GM23338 (cell line): ENCODE data around the gene HIVEP1. TPM values are rescaled to one million over a fixed set of nuclear protein-coding genes. Genes with fewer than 3 reads are reported as not detected.

Source experiments
- ETS1 ChIP-seq: IDR thresholded peaks from 2 replicates; pipeline ENCODE4 v1.6.1; 2016; ENCODE audit warnings: antibody characterized with exemption
- EZH2 ChIP-seq: fragments of 200-600 bp; sonication (generic); IDR thresholded peaks from one replicate; pipeline ENCODE4 v1.8.0; 2017; ENCODE audit warnings: antibody characterized with exemption, mild to moderate bottlenecking, low read depth; ENCODE audit not compliant: unreplicated experiment
- EZH2phosphoT487 ChIP-seq: fragments of 200-600 bp; sonication (generic); IDR thresholded peaks from one replicate; pipeline ENCODE4 v1.8.1; 2018; ENCODE audit warnings: antibody characterized with exemption; ENCODE audit not compliant: unreplicated experiment
- NANOG ChIP-seq: IDR thresholded peaks from 2 replicates; pipeline ENCODE4 v1.6.1; 2016; ENCODE audit warnings: antibody characterized with exemption, borderline replicate concordance
- POLR2AphosphoS5 ChIP-seq: IDR thresholded peaks from 2 replicates; pipeline ENCODE4 v1.6.1; 2016; ENCODE audit warnings: antibody characterized with exemption, low read depth
- STAT1 ChIP-seq: IDR thresholded peaks from one replicate; pipeline ENCODE4 v1.6.1; 2016; ENCODE audit warnings: antibody characterized with exemption; ENCODE audit not compliant: unreplicated experiment
- ZNF331 ChIP-seq: fragments of 250-450 bp; sonication (Bioruptor Pico); IDR thresholded peaks from 2 replicates; pipeline ENCODE4 v1.5.0; 2020; ENCODE audit warnings: low read depth, mild to moderate bottlenecking, moderate library complexity
- polyA plus RNA-seq: library from polyadenylated mRNA; unstranded; fragments of >200 nt; fragmentation: Nextera tagmentation; extraction: Ambion mirVana; gene quantifications from 2 replicates; pipeline ENCODE4 v1.2.1, GENCODE V29; 2016
- total RNA-seq: library from RNA; depleted of rRNA; stranded (reverse); fragments of >200 nt; shearing (Covaris generic); gene quantifications from 2 replicates; pipeline ENCODE4 v1.2.3, GENCODE V29; 2014
- TF ChIP-seq, protein P1 (sequence below): fragments of 250-450 bp; sonication (Bioruptor Pico); IDR thresholded peaks from 2 replicates; pipeline ENCODE4 v1.5.0; 2020; ENCODE audit warnings: mild to moderate bottlenecking, moderate library complexity

The HIVEP1 gene
- total and polyA plus RNA-seq, 2 experiments from 2014 or later, result 10.1 to 21.7 TPM

DNA sequence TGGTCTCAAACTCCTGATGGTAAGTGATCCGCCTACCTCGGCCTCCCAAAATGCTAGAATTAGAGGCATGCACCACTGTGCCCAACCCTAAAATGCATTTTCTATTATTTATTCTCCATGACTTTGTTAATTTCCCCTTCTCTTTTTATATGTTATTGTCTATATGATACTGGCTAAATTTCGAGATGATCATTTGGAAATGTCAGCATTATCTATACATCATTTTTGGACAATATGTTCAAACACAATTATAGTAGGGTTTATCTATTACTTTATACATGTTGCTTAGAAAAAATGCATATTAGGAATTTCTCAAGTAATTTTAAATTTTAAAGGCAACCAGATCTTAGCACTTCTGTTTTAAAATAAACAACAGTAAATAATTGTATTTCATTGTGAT, 34.4 kb upstream of the HIVEP1 start (continued):
- TF ChIP-seq, protein P1, sequence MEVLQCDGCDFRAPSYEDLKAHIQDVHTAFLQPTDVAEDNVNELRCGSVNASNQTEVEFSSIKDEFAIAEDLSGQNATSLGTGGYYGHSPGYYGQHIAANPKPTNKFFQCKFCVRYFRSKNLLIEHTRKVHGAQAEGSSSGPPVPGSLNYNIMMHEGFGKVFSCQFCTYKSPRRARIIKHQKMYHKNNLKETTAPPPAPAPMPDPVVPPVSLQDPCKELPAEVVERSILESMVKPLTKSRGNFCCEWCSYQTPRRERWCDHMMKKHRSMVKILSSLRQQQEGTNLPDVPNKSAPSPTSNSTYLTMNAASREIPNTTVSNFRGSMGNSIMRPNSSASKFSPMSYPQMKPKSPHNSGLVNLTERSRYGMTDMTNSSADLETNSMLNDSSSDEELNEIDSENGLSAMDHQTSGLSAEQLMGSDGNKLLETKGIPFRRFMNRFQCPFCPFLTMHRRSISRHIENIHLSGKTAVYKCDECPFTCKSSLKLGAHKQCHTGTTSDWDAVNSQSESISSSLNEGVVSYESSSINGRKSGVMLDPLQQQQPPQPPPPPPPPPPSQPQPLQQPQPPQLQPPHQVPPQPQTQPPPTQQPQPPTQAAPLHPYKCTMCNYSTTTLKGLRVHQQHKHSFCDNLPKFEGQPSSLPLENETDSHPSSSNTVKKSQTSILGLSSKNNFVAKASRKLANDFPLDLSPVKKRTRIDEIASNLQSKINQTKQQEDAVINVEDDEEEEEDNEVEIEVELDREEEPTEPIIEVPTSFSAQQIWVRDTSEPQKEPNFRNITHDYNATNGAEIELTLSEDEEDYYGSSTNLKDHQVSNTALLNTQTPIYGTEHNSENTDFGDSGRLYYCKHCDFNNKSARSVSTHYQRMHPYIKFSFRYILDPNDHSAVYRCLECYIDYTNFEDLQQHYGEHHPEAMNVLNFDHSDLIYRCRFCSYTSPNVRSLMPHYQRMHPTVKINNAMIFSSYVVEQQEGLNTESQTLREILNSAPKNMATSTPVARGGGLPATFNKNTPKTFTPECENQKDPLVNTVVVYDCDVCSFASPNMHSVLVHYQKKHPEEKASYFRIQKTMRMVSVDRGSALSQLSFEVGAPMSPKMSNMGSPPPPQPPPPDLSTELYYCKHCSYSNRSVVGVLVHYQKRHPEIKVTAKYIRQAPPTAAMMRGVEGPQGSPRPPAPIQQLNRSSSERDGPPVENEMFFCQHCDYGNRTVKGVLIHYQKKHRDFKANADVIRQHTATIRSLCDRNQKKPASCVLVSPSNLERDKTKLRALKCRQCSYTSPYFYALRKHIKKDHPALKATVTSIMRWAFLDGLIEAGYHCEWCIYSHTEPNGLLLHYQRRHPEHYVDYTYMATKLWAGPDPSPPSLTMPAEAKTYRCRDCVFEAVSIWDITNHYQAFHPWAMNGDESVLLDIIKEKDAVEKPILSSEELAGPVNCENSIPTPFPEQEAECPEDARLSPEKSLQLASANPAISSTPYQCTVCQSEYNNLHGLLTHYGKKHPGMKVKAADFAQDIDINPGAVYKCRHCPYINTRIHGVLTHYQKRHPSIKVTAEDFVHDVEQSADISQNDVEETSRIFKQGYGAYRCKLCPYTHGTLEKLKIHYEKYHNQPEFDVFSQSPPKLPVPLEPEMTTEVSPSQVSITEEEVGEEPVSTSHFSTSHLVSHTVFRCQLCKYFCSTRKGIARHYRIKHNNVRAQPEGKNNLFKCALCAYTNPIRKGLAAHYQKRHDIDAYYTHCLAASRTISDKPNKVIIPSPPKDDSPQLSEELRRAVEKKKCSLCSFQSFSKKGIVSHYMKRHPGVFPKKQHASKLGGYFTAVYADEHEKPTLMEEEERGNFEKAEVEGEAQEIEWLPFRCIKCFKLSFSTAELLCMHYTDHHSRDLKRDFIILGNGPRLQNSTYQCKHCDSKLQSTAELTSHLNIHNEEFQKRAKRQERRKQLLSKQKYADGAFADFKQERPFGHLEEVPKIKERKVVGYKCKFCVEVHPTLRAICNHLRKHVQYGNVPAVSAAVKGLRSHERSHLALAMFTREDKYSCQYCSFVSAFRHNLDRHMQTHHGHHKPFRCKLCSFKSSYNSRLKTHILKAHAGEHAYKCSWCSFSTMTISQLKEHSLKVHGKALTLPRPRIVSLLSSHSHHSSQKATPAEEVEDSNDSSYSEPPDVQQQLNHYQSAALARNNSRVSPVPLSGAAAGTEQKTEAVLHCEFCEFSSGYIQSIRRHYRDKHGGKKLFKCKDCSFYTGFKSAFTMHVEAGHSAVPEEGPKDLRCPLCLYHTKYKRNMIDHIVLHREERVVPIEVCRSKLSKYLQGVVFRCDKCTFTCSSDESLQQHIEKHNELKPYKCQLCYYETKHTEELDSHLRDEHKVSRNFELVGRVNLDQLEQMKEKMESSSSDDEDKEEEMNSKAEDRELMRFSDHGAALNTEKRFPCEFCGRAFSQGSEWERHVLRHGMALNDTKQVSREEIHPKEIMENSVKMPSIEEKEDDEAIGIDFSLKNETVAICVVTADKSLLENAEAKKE (CRISPR knock-in tag), result no peak
- TF ChIP-seq EZH2, result no peak
- TF ChIP-seq POLR2AphosphoS5, result no peak
- TF ChIP-seq EZH2phosphoT487, result no peak
- no peak for TF ChIP-seq NANOG
- TF ChIP-seq STAT1, result no peak
- no peak for TF ChIP-seq ZNF331 (CRISPR knock-in tag)
- no peak for TF ChIP-seq ETS1
